Measurements from ENCODE around the gene MEGF11.

DNA sequence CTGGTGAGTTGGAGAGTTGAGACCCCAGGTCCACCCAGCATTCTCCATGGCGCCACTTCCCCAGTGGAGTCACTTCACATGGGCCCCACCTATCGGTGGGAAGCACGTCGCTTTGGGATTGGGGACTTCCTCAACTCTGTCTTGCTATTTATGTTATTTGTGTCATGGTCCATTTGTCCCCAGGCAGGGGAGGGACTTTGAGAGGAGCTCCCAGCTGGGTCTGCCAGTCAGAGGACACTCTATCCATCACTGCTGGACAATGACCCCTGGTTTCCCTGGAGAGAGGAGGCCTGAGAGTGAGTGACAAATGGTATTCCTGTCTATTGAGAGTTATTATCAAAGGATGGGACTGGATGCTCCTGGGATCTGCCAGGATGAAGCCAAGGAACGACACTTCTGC is 256.6 kb downstream of the MEGF11 start:
- TF ChIP-seq, protein P1, sequence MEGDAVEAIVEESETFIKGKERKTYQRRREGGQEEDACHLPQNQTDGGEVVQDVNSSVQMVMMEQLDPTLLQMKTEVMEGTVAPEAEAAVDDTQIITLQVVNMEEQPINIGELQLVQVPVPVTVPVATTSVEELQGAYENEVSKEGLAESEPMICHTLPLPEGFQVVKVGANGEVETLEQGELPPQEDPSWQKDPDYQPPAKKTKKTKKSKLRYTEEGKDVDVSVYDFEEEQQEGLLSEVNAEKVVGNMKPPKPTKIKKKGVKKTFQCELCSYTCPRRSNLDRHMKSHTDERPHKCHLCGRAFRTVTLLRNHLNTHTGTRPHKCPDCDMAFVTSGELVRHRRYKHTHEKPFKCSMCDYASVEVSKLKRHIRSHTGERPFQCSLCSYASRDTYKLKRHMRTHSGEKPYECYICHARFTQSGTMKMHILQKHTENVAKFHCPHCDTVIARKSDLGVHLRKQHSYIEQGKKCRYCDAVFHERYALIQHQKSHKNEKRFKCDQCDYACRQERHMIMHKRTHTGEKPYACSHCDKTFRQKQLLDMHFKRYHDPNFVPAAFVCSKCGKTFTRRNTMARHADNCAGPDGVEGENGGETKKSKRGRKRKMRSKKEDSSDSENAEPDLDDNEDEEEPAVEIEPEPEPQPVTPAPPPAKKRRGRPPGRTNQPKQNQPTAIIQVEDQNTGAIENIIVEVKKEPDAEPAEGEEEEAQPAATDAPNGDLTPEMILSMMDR (IDR thresholded peaks at IDR 0.05): no peak
- no peak for TF ChIP-seq POLR2A (IDR thresholded peaks at IDR 0.05)
